KMS-11 (cell line): Measurements from ENCODE around the gene SURF1.
A peak's percentile ranks its signal among the peaks of the same experiment; 100 is the strongest.
"Not testable (repeated sequence)": the region's sequence is repeated elsewhere in the genome, so short reads cannot be mapped to it uniquely, and the experiment has no call there.

Source experiments
- H2AFZ ChIP-seq: fragments of 200-600 bp; sonication (generic); 2 replicates; pipeline ENCODE4 v1.6.1; 2016; ENCODE audit warnings: antibody characterized with exemption, mixed run types, low read depth
- H3K27ac ChIP-seq: fragments of 200-600 bp; sonication (generic); 2 replicates; pipeline ENCODE4 v1.6.1; 2016; ENCODE audit warnings: mild to moderate bottlenecking, mixed run types
- H3K27me3 ChIP-seq: fragments of 200-600 bp; sonication (generic); 2 replicates; pipeline ENCODE4 v1.6.1; 2017; ENCODE audit warnings: mild to moderate bottlenecking, low read depth, mixed run types, moderate library complexity; ENCODE audit not compliant: insufficient read depth
- H3K36me3 ChIP-seq: fragments of 200-600 bp; sonication (generic); 2 replicates; pipeline ENCODE4 v1.6.1; 2017; ENCODE audit warnings: mild to moderate bottlenecking, mixed run types; ENCODE audit not compliant: insufficient read depth
- H3K4me1 ChIP-seq: fragments of 200-600 bp; sonication (generic); 2 replicates; pipeline ENCODE4 v1.6.1; 2016; ENCODE audit warnings: mild to moderate bottlenecking, low read depth, mixed run types; ENCODE audit not compliant: poor library complexity, severe bottlenecking
- H3K4me2 ChIP-seq: fragments of 200-600 bp; sonication (generic); 2 replicates; pipeline ENCODE4 v1.7.0; 2016; ENCODE audit warnings: mild to moderate bottlenecking, mixed run types
- H3K4me3 ChIP-seq: fragments of 200-600 bp; sonication (generic); IDR thresholded peaks from 2 replicates; pipeline ENCODE4 v1.6.1; 2017; ENCODE audit warnings: low read depth, low read length, mixed read lengths; ENCODE audit not compliant: insufficient read depth
- H3K79me2 ChIP-seq: fragments of 200-600 bp; sonication (generic); 2 replicates; pipeline ENCODE4 v1.6.1; 2016; ENCODE audit warnings: low read depth, mixed run types; ENCODE audit not compliant: insufficient read depth
- H3K9ac ChIP-seq: fragments of 200-600 bp; sonication (generic); 2 replicates; pipeline ENCODE4 v1.6.1; 2016; ENCODE audit warnings: mild to moderate bottlenecking, mixed run types
- H4K20me1 ChIP-seq: fragments of 200-600 bp; sonication (generic); 2 replicates; pipeline ENCODE4 v1.6.1; 2016; ENCODE audit warnings: mild to moderate bottlenecking, mixed run types; ENCODE audit not compliant: insufficient read depth
- CTCF ChIP-seq: fragments of 200-600 bp; sonication (generic); conservative IDR thresholded peaks from 2 replicates; pipeline ENCODE4 v1.6.1; 2017; ENCODE audit warnings: low read depth, mild to moderate bottlenecking, antibody characterized with exemption, low read length, moderate library complexity, mixed read lengths

Gene SURF1

GRCh38 chr9:133340916-133341315 lies 15.4 kb downstream of the SURF1 start:
- no peaks in the 10 kb centered on the region for H3K36me3 ChIP-seq
- H3K27me3 ChIP-seq: no peaks in the 10 kb centered on the region
- no peak for TF ChIP-seq CTCF
- no peak overlapping the region for H2AFZ ChIP-seq
- no peak overlapping the region for H3K9ac ChIP-seq
- H4K20me1 ChIP-seq: no peaks in the 10 kb centered on the region
- H3K4me3 ChIP-seq: no peak overlapping the region
- no peak overlapping the region for H3K4me2 ChIP-seq
- H3K27ac ChIP-seq: no peak overlapping the region
- H3K4me1 ChIP-seq: no peaks in the 10 kb centered on the region
- peaks cover 4% of the 10 kb centered on the region; the same call in 1 of the 2 replicates for H3K79me2 ChIP-seq

GRCh38 chr9:133340256-133340655 lies 16.0 kb downstream of the SURF1 start:
- Histone ChIP-seq H3K4me2 (no peak overlapping the region), H3K9ac (no peak overlapping the region), H3K27me3 (no peaks in the 10 kb centered on the region), H3K4me1 (peaks cover 1% of the 10 kb centered on the region), H3K4me3 (no peak overlapping the region), H4K20me1 (no peaks in the 10 kb centered on the region), H3K79me2 (peaks cover 5% of the 10 kb centered on the region; the same call in 1 of the 2 replicates), H3K27ac (no peak overlapping the region), H3K36me3 (no peaks in the 10 kb centered on the region), H2AFZ (no peak overlapping the region)
- no peak for TF ChIP-seq CTCF

GRCh38 chr9:133339641-133340040 lies 16.6 kb downstream of the SURF1 start:
- H3K4me1 ChIP-seq: peaks cover 7% of the 10 kb centered on the region
- H3K4me3 ChIP-seq: no peak overlapping the region
- no peak overlapping the region for H2AFZ ChIP-seq
- H3K27ac ChIP-seq: no peak overlapping the region
- H3K79me2 ChIP-seq: peaks cover 9% of the 10 kb centered on the region; the same call in 1 of the 2 replicates
- no peak overlapping the region for H3K4me2 ChIP-seq
- H3K36me3 ChIP-seq: no peaks in the 10 kb centered on the region
- H3K27me3 ChIP-seq: no peaks in the 10 kb centered on the region
- no peaks in the 10 kb centered on the region for H4K20me1 ChIP-seq
- H3K9ac ChIP-seq: no peak overlapping the region
- TF ChIP-seq CTCF: no peak

- Histone ChIP-seq H3K27ac (peak within 1 kb of the TSS; percentile 63), H3K79me2 (peaks cover 9% of the 10 kb centered on the region; the same call in 1 of the 2 replicates), H3K27me3 (no peaks in the 10 kb centered on the region), H4K20me1 (no peaks in the 10 kb centered on the region), H2AFZ (peak within 1 kb of the TSS; percentile 53), H3K9ac (peak within 1 kb of the TSS; percentile 62; the same call in 1 of the 2 replicates), H3K4me3 (peak within 1 kb of the TSS; percentile 68), H3K36me3 (no peaks in the 10 kb centered on the region), H3K4me2 (peak within 1 kb of the TSS; percentile 76), H3K4me1 (peaks cover 10% of the 10 kb centered on the region)
- TF ChIP-seq CTCF: no peak
Measured at GRCh38 chr9:133335924-133336811, 20.1 kb downstream of the SURF1 start, which contains the start of gene SURF6. Gene SURF6, minus strand, starts transcription at chr9:133336188. Its CDS starts 56 bp downstream, at chr9:133336132.

- peaks cover 10% of the 10 kb centered on the region for H3K4me1 ChIP-seq
- not testable (repeated sequence) for H3K27ac ChIP-seq, H3K79me2 ChIP-seq, H2AFZ ChIP-seq, H4K20me1 ChIP-seq, H3K27me3 ChIP-seq, H3K36me3 ChIP-seq
- peak overlapping the region; percentile 76 for H3K4me2 ChIP-seq
- H3K4me3 ChIP-seq: peak overlapping the region; percentile 68
- peak overlapping the region; percentile 62; the same call in 1 of the 2 replicates for H3K9ac ChIP-seq
Measured at GRCh38 chr9:133334888-133335287, 21.4 kb downstream of the SURF1 start.
